Stimulated activated CD8-positive, alpha-beta memory T cell treated with anti-CD3 and anti-CD28 coated beads, Interleukin-4, amount 100 ng/mL, for 1 hour (primary cell): ENCODE measurements around the gene CFAP141.
A peak's percentile ranks its signal among the peaks of the same experiment; 100 is the strongest.

ENCODE experiments used
- DNase-seq, 2 donors: peaks; one replicate each; pipeline ENCODE4 v3.0.0-alpha.2; 2020; ENCODE audit warnings: low read depth in 2 of 2, low spot score in 1 of 2

The CFAP141 gene

GRCh38 chr1:154171880-154172279 is 34.3 kb downstream of the CFAP141 start:
- no peak for DNase-seq

- DNase-seq = no peak
These were observed 34.9 kb downstream of the CFAP141 start for GRCh38 chr1:154171223-154171583.

GRCh38 chr1:154170547-154171222 is 35.4 kb downstream of the CFAP141 start:
- DNase-seq = no peak

GRCh38 chr1:154167461-154167860 is 38.7 kb downstream of the CFAP141 start:
- no peak for DNase-seq

- DNase-seq = no peak
These were observed 39.9 kb downstream of the CFAP141 start for GRCh38 chr1:154166207-154166606.

GRCh38 chr1:154159554-154159953 is 46.6 kb downstream of the CFAP141 start:
- no peak for DNase-seq

- DNase-seq = no peak
These were observed 47.6 kb downstream of the CFAP141 start for GRCh38 chr1:154158307-154159125.

- peak; percentile 28 to 46 for DNase-seq
These were observed 48.4 kb downstream of the CFAP141 start for GRCh38 chr1:154157520-154158306.

- no peak for DNase-seq
These were observed 50.9 kb downstream of the CFAP141 start for GRCh38 chr1:154155251-154155650.

GRCh38 chr1:154154534-154155191 is 51.5 kb downstream of the CFAP141 start, which contains the start of gene NUP210L:
NUP210L (minus strand) TSS chr1:154155073.
- DNase-seq = no peak

GRCh38 chr1:154154053-154154452 is 52.1 kb downstream of the CFAP141 start:
- no peak for DNase-seq

GRCh38 chr1:154151311-154151710 is 54.8 kb downstream of the CFAP141 start:
- no peak for DNase-seq
